GM12892 (cell line): Measurements from ENCODE around the gene FSTL4.

Source experiments
- POLR2A ChIP-seq: IDR thresholded peaks from 2 replicates; pipeline ENCODE4 v1.6.1; 2011; ENCODE audit warnings: low read depth, low read length, control low read depth
- POLR2AphosphoS5 ChIP-seq: IDR thresholded peaks from 2 replicates; pipeline ENCODE4 v1.6.1; 2011; ENCODE audit warnings: low read depth, low read length, control low read depth
- TAF1 ChIP-seq: IDR thresholded peaks from 2 replicates; pipeline ENCODE4 v1.6.1; 2011; ENCODE audit warnings: low read depth, mild to moderate bottlenecking, control low read depth, low read length, borderline replicate concordance

DNA sequence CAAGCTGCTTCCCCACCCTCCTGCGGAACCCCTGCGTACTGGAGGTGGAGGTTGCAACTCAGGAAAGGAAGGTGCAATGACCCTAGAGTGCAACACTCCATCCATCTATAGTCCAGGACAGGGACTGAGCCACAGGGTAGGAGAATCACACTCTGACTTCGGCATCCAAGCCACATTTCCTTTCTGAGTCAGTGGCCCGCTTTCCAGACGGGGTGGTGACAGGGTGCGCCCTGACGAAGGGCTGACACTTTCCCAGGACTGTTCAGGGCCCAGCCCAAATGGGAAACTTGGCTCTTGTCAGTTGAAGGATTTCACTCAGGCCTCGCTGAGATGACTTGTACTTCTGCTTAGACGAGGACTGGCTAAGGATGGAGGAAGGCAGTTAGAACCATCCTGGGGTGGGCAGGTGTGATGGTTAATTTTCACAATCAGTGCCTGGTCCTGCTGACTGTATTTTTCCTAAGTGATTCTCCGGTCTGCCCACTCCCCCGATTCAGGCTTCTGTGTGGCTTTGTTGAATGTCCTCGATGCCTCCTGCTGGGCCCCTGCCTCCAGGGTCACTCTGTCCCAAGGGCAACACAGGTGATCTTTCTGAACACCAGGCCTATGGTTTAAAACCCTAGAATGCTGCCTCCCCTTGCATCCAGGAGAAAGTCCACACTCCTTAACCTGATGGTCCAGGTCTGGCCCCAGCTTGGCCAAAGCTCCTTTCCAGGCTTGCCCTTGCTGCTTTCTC lies 228.1 kb downstream of the FSTL4 start:
- TF ChIP-seq POLR2A (no peak), POLR2AphosphoS5 (no peak), TAF1 (no peak)
